Measurements from ENCODE around the gene AMT. TPM values are rescaled to one million over a fixed set of nuclear protein-coding genes. Genes with fewer than 3 reads are reported as not detected.

Gene AMT
- total and polyA plus RNA-seq, 11 donors = 3.5 to 39.9 (median 17.0) TPM

DNA sequence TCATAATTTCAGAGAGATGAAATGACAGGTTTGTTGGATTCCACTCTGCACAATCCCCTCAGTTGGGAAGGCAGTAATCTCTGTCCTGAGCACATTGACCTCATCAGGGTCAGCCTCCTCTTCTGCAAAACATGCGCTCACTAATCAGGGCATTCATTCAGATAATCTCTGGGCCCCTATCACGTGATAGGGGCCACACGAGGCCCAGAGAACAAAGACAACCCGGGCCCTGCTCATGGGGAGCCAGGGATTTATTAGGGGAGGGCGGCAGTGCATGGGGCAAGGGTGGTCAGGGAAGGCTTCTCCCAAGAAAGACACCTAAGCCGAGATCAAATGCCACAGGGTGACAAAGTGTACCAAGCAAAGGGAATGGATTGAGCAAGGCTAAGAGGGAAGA is 8.9 kb downstream of the AMT start:
- Histone ChIP-seq H3K4me3 (peak overlapping the region in 10 of 12 donors; percentile 67 to 99 (median 89)), H3K9me3 (no peaks in the 10 kb centered on the region), H3K27me3 (no peaks in the 10 kb centered on the region), H3K4me1 (peaks cover 7 to 75% (median 40%) of the 10 kb centered on the region in 12 donors), H3K27ac (peak overlapping the region in 10 of 12 donors; percentile 90 to 98 (median 95)), H3K36me3 (peaks cover 0 to 34% (median 22%) of the 10 kb centered on the region in 9 donors)
- intact Hi-C loops (cut with DNase I) = loop anchor here in 8 of 10 donors (2.0 to 10.0 kb wide), 7 partner anchors 13 to 249 kb away; partner anchors contain the start of genes GPX1 (in 5 of the 8), USP4 (in 4 of the 8), CCDC71 (in 1 of the 8) and NICN1 (in 1 of the 8)
- WGBS, 4 donors = 60 to 70% (median 68%) methylated on average over 6 of the region's 6 CpGs
- ATAC-seq = no peak
- TF ChIP-seq, protein P1, sequence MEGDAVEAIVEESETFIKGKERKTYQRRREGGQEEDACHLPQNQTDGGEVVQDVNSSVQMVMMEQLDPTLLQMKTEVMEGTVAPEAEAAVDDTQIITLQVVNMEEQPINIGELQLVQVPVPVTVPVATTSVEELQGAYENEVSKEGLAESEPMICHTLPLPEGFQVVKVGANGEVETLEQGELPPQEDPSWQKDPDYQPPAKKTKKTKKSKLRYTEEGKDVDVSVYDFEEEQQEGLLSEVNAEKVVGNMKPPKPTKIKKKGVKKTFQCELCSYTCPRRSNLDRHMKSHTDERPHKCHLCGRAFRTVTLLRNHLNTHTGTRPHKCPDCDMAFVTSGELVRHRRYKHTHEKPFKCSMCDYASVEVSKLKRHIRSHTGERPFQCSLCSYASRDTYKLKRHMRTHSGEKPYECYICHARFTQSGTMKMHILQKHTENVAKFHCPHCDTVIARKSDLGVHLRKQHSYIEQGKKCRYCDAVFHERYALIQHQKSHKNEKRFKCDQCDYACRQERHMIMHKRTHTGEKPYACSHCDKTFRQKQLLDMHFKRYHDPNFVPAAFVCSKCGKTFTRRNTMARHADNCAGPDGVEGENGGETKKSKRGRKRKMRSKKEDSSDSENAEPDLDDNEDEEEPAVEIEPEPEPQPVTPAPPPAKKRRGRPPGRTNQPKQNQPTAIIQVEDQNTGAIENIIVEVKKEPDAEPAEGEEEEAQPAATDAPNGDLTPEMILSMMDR (IDR thresholded peaks at IDR 0.05) = no peak
- TF ChIP-seq POLR2A (IDR thresholded peaks at IDR 0.05) = no peak
- no peak for DNase-seq

DNA sequence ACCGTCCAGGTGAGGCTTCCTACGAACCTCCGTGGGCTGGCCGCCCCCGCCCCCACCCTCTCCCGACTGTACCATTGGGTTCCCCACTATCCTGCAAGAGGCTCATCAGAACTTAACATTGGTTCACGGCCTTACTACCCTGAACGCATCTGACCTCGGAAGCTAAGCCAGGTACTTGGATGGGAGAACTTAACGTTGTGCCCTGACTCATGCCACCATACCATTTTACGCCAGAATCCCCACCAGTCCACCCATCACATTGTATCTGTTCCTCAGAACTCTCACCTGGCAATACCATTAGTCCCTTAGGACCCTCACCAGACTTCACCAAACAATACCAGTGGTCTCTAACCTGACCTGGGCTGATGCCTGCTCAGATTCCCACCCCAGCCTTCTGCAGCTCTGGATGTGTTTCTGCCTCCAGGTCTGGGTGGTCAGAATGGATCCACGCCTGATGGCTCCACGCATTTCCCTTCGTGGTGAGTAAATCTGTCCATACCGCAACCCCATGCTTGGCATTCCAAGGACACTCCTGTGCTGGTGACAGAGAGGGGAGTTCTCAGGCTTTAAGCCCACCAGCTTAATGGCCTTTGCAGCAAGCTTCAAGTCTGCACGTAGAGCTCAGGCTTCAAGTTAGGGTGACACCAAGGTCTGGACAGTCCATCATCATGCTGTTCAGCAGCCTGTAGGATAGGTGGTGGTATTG is 9.5 kb downstream of the AMT start:
- no peaks in the 10 kb centered on the region for H3K27me3 ChIP-seq
- no peaks in the 10 kb centered on the region for H3K9me3 ChIP-seq
- 23 to 29% (median 27%) methylated on average over 13 to 16 of the region's 16 CpGs for WGBS, 4 donors
- H3K27ac ChIP-seq = peak overlapping the region; percentile 87 to 98 (median 94)
- ATAC-seq (peak in 1 of 4 donors; percentile 2), DNase-seq (no peak)
- intact Hi-C loops (cut with DNase I) = loop anchor here in 8 of 10 donors (1.0 to 10.0 kb wide), 8 partner anchors 14 to 248 kb away; partner anchors contain the start of genes GPX1 (in 6 of the 8), USP4 (in 4 of the 8), CCDC71 (in 1 of the 8) and NICN1 (in 1 of the 8)
- TF ChIP-seq, protein P1 (IDR thresholded peaks at IDR 0.05) = no peak
- no peak for TF ChIP-seq POLR2A (IDR thresholded peaks at IDR 0.05)
- H3K4me3 ChIP-seq = peak overlapping the region; percentile 55 to 99 (median 82)
- peaks cover 0 to 31% (median 22%) of the 10 kb centered on the region in 9 donors for H3K36me3 ChIP-seq
- peaks cover 7 to 79% (median 45%) of the 10 kb centered on the region in 12 donors for H3K4me1 ChIP-seq

DNA sequence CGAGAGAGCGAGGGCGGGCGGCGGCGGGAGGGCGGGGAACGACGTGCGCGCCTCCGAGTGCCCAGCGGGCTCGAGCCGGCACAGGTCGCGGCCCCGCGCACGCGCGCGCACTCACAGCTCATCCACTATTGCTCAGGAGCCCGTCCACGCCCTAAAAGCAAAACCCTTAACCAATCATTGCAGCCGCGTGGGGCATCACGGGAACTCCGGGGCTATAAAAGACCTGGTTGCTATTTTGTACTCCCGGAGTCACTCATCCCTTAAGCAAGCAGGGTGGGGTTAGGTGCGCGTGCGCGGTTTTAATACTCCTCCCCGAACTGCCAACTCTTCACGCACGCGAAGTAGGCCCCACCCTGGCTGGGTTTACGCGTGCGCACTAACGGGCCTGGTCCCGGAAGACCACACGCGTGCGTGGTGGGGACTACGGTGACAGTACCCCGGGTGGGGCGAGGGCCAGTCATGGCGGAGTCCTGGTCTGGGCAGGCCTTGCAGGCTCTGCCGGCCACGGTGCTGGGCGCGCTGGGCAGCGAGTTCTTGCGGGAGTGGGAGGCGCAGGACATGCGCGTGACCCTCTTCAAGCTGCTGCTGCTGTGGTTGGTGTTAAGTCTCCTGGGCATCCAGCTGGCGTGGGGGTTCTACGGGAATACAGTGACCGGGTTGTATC is 10.2 kb downstream of the AMT start, which contains the start of the genes RHOA and TCTA:
RHOA (minus strand) TSS at position 9 of the 664 bp plus-strand sequence. CDS start 36,387 bp downstream, outside the sequence.
TCTA (plus strand) TSS at position 456 of the 664 bp plus-strand sequence; CDS start at position 460, 4 bp downstream.
- DNase-seq (peak; percentile 99 to 100 (median 100)), ATAC-seq (peak; percentile 95 to 97 (median 96))
- intact Hi-C loops (cut with DNase I) = loop anchor here in 8 of 10 donors (1.0 to 10.0 kb wide), 9 partner anchors 15 to 247 kb away; partner anchors contain the start of genes GPX1 (in 7 of the 8), USP4 (in 4 of the 8), CCDC71 (in 1 of the 8) and NICN1 (in 1 of the 8)
- Histone ChIP-seq H3K27ac (peak within 1 kb of the TSS; percentile 91 to 99 (median 98)), H3K4me3 (peak within 1 kb of the TSS; percentile 67 to 99 (median 86)), H3K36me3 (peaks cover 0 to 27% (median 15%) of the 10 kb centered on the region in 9 donors), H3K4me1 (peaks cover 7 to 79% (median 50%) of the 10 kb centered on the region in 12 donors), H3K27me3 (no peaks in the 10 kb centered on the region), H3K9me3 (no peaks in the 10 kb centered on the region)
- TF ChIP-seq POLR2A (IDR thresholded peaks at IDR 0.05) = peak; percentile 90 to 96
- TF ChIP-seq, protein P1 (IDR thresholded peaks at IDR 0.05) = no peak
- WGBS, 4 donors = 0 to 1% (median 0%) methylated on average over 23 to 62 of the region's 62 CpGs
